Measurements from ENCODE around the gene TRAPPC3L.
A peak's percentile ranks its signal among the peaks of the same experiment; 100 is the strongest.

Gene TRAPPC3L

GRCh38 chr6:116465246-116465645 is 80.2 kb downstream of the TRAPPC3L start:
- Histone ChIP-seq H3K9me3 (ENCODE audit: control insufficient read depth in 1 of 2, low read length in 2 of 2) (no peaks in the 10 kb centered on the region), H3K36me3 (ENCODE audit: control insufficient read depth in 1 of 2, insufficient read depth in 2 of 2, low read length in 2 of 2) (no peaks in the 10 kb centered on the region), H3K4me3 (ENCODE audit: low read depth in 1 of 2, low read length in 2 of 2) (no peak overlapping the region), H3K27ac (ENCODE audit: low read length) (no peak overlapping the region), H3K4me1 (ENCODE audit: control insufficient read depth in 1 of 2, insufficient read depth in 2 of 2, low read length in 2 of 2) (no peaks in the 10 kb centered on the region), H3K27me3 (ENCODE audit: low read depth, low read length) (no peaks in the 10 kb centered on the region)

- H3K9me3 ChIP-seq (ENCODE audit: control insufficient read depth in 1 of 2, low read length in 2 of 2): no peaks in the 10 kb centered on the region
- H3K4me1 ChIP-seq (ENCODE audit: control insufficient read depth in 1 of 2, insufficient read depth in 2 of 2, low read length in 2 of 2): no peaks in the 10 kb centered on the region
- H3K36me3 ChIP-seq (ENCODE audit: control insufficient read depth in 1 of 2, insufficient read depth in 2 of 2, low read length in 2 of 2): no peaks in the 10 kb centered on the region
- no peak overlapping the region for H3K4me3 ChIP-seq (ENCODE audit: low read depth in 1 of 2, low read length in 2 of 2)
- no peaks in the 10 kb centered on the region for H3K27me3 ChIP-seq (ENCODE audit: low read depth, low read length)
- no peak overlapping the region for H3K27ac ChIP-seq (ENCODE audit: low read length)
These were observed 82.2 kb downstream of the TRAPPC3L start for GRCh38 chr6:116463301-116463700.

GRCh38 chr6:116461932-116462885 is 83.3 kb downstream of the TRAPPC3L start:
- Histone ChIP-seq H3K36me3 (ENCODE audit: control insufficient read depth in 1 of 2, insufficient read depth in 2 of 2, low read length in 2 of 2) (no peaks in the 10 kb centered on the region), H3K9me3 (ENCODE audit: control insufficient read depth in 1 of 2, low read length in 2 of 2) (no peaks in the 10 kb centered on the region), H3K27me3 (ENCODE audit: low read depth, low read length) (no peaks in the 10 kb centered on the region), H3K27ac (ENCODE audit: low read length) (no peak overlapping the region), H3K4me1 (ENCODE audit: control insufficient read depth in 1 of 2, insufficient read depth in 2 of 2, low read length in 2 of 2) (no peaks in the 10 kb centered on the region), H3K4me3 (ENCODE audit: low read depth in 1 of 2, low read length in 2 of 2) (peak overlapping the region; percentile 59 to 68)

- Histone ChIP-seq H3K36me3 (ENCODE audit: control insufficient read depth in 1 of 2, insufficient read depth in 2 of 2, low read length in 2 of 2) (no peaks in the 10 kb centered on the region), H3K4me1 (ENCODE audit: control insufficient read depth in 1 of 2, insufficient read depth in 2 of 2, low read length in 2 of 2) (no peaks in the 10 kb centered on the region), H3K27me3 (ENCODE audit: low read depth, low read length) (no peaks in the 10 kb centered on the region), H3K4me3 (ENCODE audit: low read depth in 1 of 2, low read length in 2 of 2) (peak within 1 kb of the TSS; percentile 59 to 68), H3K9me3 (ENCODE audit: control insufficient read depth in 1 of 2, low read length in 2 of 2) (no peaks in the 10 kb centered on the region), H3K27ac (ENCODE audit: low read length) (no peak within 1 kb of the TSS)
These were observed 84.1 kb downstream of the TRAPPC3L start, which contains the start of gene CALHM6 for GRCh38 chr6:116461331-116461931. CALHM6 (plus strand) TSS chr6:116461375; CDS start chr6:116461930, 555 bp downstream.

- Histone ChIP-seq H3K36me3 (ENCODE audit: control insufficient read depth in 1 of 2, insufficient read depth in 2 of 2, low read length in 2 of 2) (no peaks in the 10 kb centered on the region), H3K27me3 (ENCODE audit: low read depth, low read length) (no peaks in the 10 kb centered on the region), H3K4me1 (ENCODE audit: control insufficient read depth in 1 of 2, insufficient read depth in 2 of 2, low read length in 2 of 2) (no peaks in the 10 kb centered on the region), H3K9me3 (ENCODE audit: control insufficient read depth in 1 of 2, low read length in 2 of 2) (no peaks in the 10 kb centered on the region), H3K27ac (ENCODE audit: low read length) (no peak overlapping the region), H3K4me3 (ENCODE audit: low read depth in 1 of 2, low read length in 2 of 2) (no peak overlapping the region)
These were observed 85.6 kb downstream of the TRAPPC3L start for GRCh38 chr6:116459927-116460326.

- no peak overlapping the region for H3K27ac ChIP-seq (ENCODE audit: low read length)
- no peaks in the 10 kb centered on the region for H3K9me3 ChIP-seq (ENCODE audit: control insufficient read depth in 1 of 2, low read length in 2 of 2)
- H3K4me3 ChIP-seq (ENCODE audit: low read depth in 1 of 2, low read length in 2 of 2): no peak overlapping the region
- H3K27me3 ChIP-seq (ENCODE audit: low read depth, low read length): no peaks in the 10 kb centered on the region
- no peaks in the 10 kb centered on the region for H3K4me1 ChIP-seq (ENCODE audit: control insufficient read depth in 1 of 2, insufficient read depth in 2 of 2, low read length in 2 of 2)
- H3K36me3 ChIP-seq (ENCODE audit: control insufficient read depth in 1 of 2, insufficient read depth in 2 of 2, low read length in 2 of 2): no peaks in the 10 kb centered on the region
These were observed 87.2 kb downstream of the TRAPPC3L start for GRCh38 chr6:116458264-116458663.

- Histone ChIP-seq H3K27me3 (ENCODE audit: low read depth, low read length) (no peaks in the 10 kb centered on the region), H3K4me3 (ENCODE audit: low read depth in 1 of 2, low read length in 2 of 2) (no peak overlapping the region), H3K9me3 (ENCODE audit: control insufficient read depth in 1 of 2, low read length in 2 of 2) (no peaks in the 10 kb centered on the region), H3K36me3 (ENCODE audit: control insufficient read depth in 1 of 2, insufficient read depth in 2 of 2, low read length in 2 of 2) (no peaks in the 10 kb centered on the region), H3K4me1 (ENCODE audit: control insufficient read depth in 1 of 2, insufficient read depth in 2 of 2, low read length in 2 of 2) (no peaks in the 10 kb centered on the region), H3K27ac (ENCODE audit: low read length) (no peak overlapping the region)
These were observed 88.6 kb downstream of the TRAPPC3L start for GRCh38 chr6:116456927-116457326.

GRCh38 chr6:116456106-116456505 is 89.4 kb downstream of the TRAPPC3L start:
- Histone ChIP-seq H3K36me3 (ENCODE audit: control insufficient read depth in 1 of 2, insufficient read depth in 2 of 2, low read length in 2 of 2) (no peaks in the 10 kb centered on the region), H3K27me3 (ENCODE audit: low read depth, low read length) (no peaks in the 10 kb centered on the region), H3K27ac (ENCODE audit: low read length) (no peak overlapping the region), H3K4me3 (ENCODE audit: low read depth in 1 of 2, low read length in 2 of 2) (no peak overlapping the region), H3K9me3 (ENCODE audit: control insufficient read depth in 1 of 2, low read length in 2 of 2) (no peaks in the 10 kb centered on the region), H3K4me1 (ENCODE audit: control insufficient read depth in 1 of 2, insufficient read depth in 2 of 2, low read length in 2 of 2) (no peaks in the 10 kb centered on the region)

- Histone ChIP-seq H3K36me3 (ENCODE audit: control insufficient read depth in 1 of 2, insufficient read depth in 2 of 2, low read length in 2 of 2) (no peaks in the 10 kb centered on the region), H3K4me1 (ENCODE audit: control insufficient read depth in 1 of 2, insufficient read depth in 2 of 2, low read length in 2 of 2) (no peaks in the 10 kb centered on the region), H3K9me3 (ENCODE audit: control insufficient read depth in 1 of 2, low read length in 2 of 2) (no peaks in the 10 kb centered on the region), H3K27ac (ENCODE audit: low read length) (no peak overlapping the region), H3K27me3 (ENCODE audit: low read depth, low read length) (no peaks in the 10 kb centered on the region), H3K4me3 (ENCODE audit: low read depth in 1 of 2, low read length in 2 of 2) (no peak overlapping the region)
These were observed 93.0 kb downstream of the TRAPPC3L start for GRCh38 chr6:116452531-116452930.

GRCh38 chr6:116451916-116452315 is 93.6 kb downstream of the TRAPPC3L start:
- Histone ChIP-seq H3K27me3 (ENCODE audit: low read depth, low read length) (no peaks in the 10 kb centered on the region), H3K36me3 (ENCODE audit: control insufficient read depth in 1 of 2, insufficient read depth in 2 of 2, low read length in 2 of 2) (no peaks in the 10 kb centered on the region), H3K4me3 (ENCODE audit: low read depth in 1 of 2, low read length in 2 of 2) (no peak overlapping the region), H3K27ac (ENCODE audit: low read length) (no peak overlapping the region), H3K9me3 (ENCODE audit: control insufficient read depth in 1 of 2, low read length in 2 of 2) (no peaks in the 10 kb centered on the region), H3K4me1 (ENCODE audit: control insufficient read depth in 1 of 2, insufficient read depth in 2 of 2, low read length in 2 of 2) (no peaks in the 10 kb centered on the region)

- H3K27ac ChIP-seq (ENCODE audit: low read length): no peak overlapping the region
- H3K27me3 ChIP-seq (ENCODE audit: low read depth, low read length): no peaks in the 10 kb centered on the region
- H3K9me3 ChIP-seq (ENCODE audit: control insufficient read depth in 1 of 2, low read length in 2 of 2): no peaks in the 10 kb centered on the region
- no peaks in the 10 kb centered on the region for H3K36me3 ChIP-seq (ENCODE audit: control insufficient read depth in 1 of 2, insufficient read depth in 2 of 2, low read length in 2 of 2)
- no peak overlapping the region for H3K4me3 ChIP-seq (ENCODE audit: low read depth in 1 of 2, low read length in 2 of 2)
- H3K4me1 ChIP-seq (ENCODE audit: control insufficient read depth in 1 of 2, insufficient read depth in 2 of 2, low read length in 2 of 2): peaks cover 0 to 4% of the 10 kb centered on the region in 2 donors
These were observed 94.4 kb downstream of the TRAPPC3L start for GRCh38 chr6:116450769-116451740.

Data from muscle layer of duodenum (tissue), 2 donors.